Measurements from ENCODE around the gene TTC21A. TPM values are rescaled to one million over a fixed set of nuclear protein-coding genes. Genes with fewer than 3 reads are reported as not detected.
A peak's percentile ranks its signal among the peaks of the same experiment; 100 is the strongest.

Gene TTC21A
- total RNA-seq, 1 donor from 2014 or later, result 3.9 TPM

- Histone ChIP-seq H3K9ac (ENCODE audit: low read length) (peak overlapping the region; percentile 99), H2AFZ (ENCODE audit: low read depth, low read length) (no peak overlapping the region), H3K27me3 (ENCODE audit: insufficient read depth, low read length) (no peaks in the 10 kb centered on the region), H3K9me3 (ENCODE audit: insufficient read depth, low read depth, low read length) (no peaks in the 10 kb centered on the region), H3K4me2 (ENCODE audit: low read length) (peak overlapping the region; percentile 98), H3K27ac (ENCODE audit: low read depth, low read length) (peak overlapping the region; percentile 100), H4K20me1 (ENCODE audit: insufficient read depth, low read length) (peaks cover 71% of the 10 kb centered on the region), H3K79me2 (ENCODE audit: insufficient read depth, low read length) (peaks cover 80% of the 10 kb centered on the region), H3K4me3 (ENCODE audit: insufficient read depth, low read depth, low read length) (peak overlapping the region; percentile 89), H3K4me1 (ENCODE audit: insufficient read depth, low read length) (peaks cover 70% of the 10 kb centered on the region), H3K36me3 (ENCODE audit: insufficient read depth, low read length) (peaks cover 12% of the 10 kb centered on the region)
- no peak for DNase-seq (ENCODE audit: low read depth)
- FAIRE-seq, result no peak
- no peaks in the 10 kb centered on the region for H3K27me3 Mint-ChIP-seq (ENCODE audit: low read depth, unreplicated experiment)
- H3K4me1 Mint-ChIP-seq (ENCODE audit: low read depth, unreplicated experiment), result peaks cover 61% of the 10 kb centered on the region
- H3K9me3 Mint-ChIP-seq (ENCODE audit: unreplicated experiment), result no peaks in the 10 kb centered on the region
- TF ChIP-seq, protein P1, sequence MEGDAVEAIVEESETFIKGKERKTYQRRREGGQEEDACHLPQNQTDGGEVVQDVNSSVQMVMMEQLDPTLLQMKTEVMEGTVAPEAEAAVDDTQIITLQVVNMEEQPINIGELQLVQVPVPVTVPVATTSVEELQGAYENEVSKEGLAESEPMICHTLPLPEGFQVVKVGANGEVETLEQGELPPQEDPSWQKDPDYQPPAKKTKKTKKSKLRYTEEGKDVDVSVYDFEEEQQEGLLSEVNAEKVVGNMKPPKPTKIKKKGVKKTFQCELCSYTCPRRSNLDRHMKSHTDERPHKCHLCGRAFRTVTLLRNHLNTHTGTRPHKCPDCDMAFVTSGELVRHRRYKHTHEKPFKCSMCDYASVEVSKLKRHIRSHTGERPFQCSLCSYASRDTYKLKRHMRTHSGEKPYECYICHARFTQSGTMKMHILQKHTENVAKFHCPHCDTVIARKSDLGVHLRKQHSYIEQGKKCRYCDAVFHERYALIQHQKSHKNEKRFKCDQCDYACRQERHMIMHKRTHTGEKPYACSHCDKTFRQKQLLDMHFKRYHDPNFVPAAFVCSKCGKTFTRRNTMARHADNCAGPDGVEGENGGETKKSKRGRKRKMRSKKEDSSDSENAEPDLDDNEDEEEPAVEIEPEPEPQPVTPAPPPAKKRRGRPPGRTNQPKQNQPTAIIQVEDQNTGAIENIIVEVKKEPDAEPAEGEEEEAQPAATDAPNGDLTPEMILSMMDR (IDR thresholded peaks at IDR 0.05; ENCODE audit: insufficient read depth, low read depth, low read length), result no peak
- TF ChIP-seq EZH2 (IDR thresholded peaks at IDR 0.05; ENCODE audit: insufficient read depth, low read length), result no peak
- H3K27ac Mint-ChIP-seq (ENCODE audit: unreplicated experiment), result peak overlapping the region; percentile 98
- peak overlapping the region; percentile 94 for H3K4me3 Mint-ChIP-seq (ENCODE audit: unreplicated experiment)
- peaks cover 18% of the 10 kb centered on the region for H3K36me3 Mint-ChIP-seq (ENCODE audit: low read depth, unreplicated experiment)
Observed at GRCh38 chr3:39150148-39150802, 42.8 kb downstream of the TTC21A start.

DNA sequence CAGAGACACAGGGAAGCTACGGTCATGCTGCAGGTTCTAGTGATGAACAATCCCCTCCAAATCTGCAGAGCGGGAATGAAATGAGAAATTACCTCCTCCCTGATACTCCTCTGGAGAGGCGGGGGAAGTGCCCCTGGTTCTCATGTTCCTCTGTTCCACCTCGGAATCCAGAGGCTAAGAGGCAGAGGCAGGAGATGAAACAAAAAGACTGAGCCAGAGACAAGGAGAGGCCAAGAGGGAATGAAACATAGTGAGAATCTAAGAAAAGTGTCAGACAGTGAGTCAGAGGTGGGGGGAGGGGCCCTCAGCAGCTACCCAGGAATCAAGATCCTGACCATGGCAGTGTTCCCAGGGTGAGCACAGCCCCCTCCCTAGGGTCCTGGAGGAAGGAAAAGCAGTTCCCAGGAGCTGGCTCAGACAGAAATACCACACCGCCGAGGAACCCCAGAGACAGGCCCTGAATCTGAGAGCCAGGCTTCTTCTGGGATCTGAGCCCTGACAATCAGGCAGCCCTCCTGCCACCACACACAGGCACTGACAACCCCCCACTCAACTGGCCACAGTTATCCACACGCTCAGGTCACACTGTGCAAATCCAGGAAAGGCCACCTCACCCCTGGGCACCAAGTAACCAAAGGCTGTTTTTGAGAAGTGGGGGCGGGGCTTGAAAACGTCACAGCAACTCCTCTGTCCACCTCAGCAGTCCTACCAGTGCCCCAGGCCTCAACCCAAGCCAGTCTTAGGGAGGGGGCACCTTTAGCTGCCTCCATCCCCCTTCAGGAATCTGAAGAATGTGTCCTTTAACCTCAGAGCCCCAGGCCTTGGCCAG, 43.5 kb downstream of the TTC21A start:
- H3K79me2 ChIP-seq (ENCODE audit: insufficient read depth, low read length), result peaks cover 73% of the 10 kb centered on the region
- Mint-ChIP-seq H3K27ac (ENCODE audit: unreplicated experiment) (peak overlapping the region; percentile 98), H3K9me3 (ENCODE audit: unreplicated experiment) (peaks cover 3% of the 10 kb centered on the region), H3K4me3 (ENCODE audit: unreplicated experiment) (peak overlapping the region; percentile 94), H3K4me1 (ENCODE audit: low read depth, unreplicated experiment) (peaks cover 56% of the 10 kb centered on the region), H3K27me3 (ENCODE audit: low read depth, unreplicated experiment) (no peaks in the 10 kb centered on the region), H3K36me3 (ENCODE audit: low read depth, unreplicated experiment) (peaks cover 15% of the 10 kb centered on the region)
- no peaks in the 10 kb centered on the region for H3K9me3 ChIP-seq (ENCODE audit: insufficient read depth, low read depth, low read length)
- peak overlapping the region; percentile 99 for H3K9ac ChIP-seq (ENCODE audit: low read length)
- H3K4me3 ChIP-seq (ENCODE audit: insufficient read depth, low read depth, low read length), result peak overlapping the region; percentile 89
- TF ChIP-seq, protein P1 (IDR thresholded peaks at IDR 0.05; ENCODE audit: insufficient read depth, low read depth, low read length), result no peak
- TF ChIP-seq EZH2 (IDR thresholded peaks at IDR 0.05; ENCODE audit: insufficient read depth, low read length), result no peak
- H3K4me1 ChIP-seq (ENCODE audit: insufficient read depth, low read length), result peaks cover 66% of the 10 kb centered on the region
- peak overlapping the region; percentile 98 for H3K4me2 ChIP-seq (ENCODE audit: low read length)
- peaks cover 63% of the 10 kb centered on the region for H4K20me1 ChIP-seq (ENCODE audit: insufficient read depth, low read length)
- no peaks in the 10 kb centered on the region for H3K27me3 ChIP-seq (ENCODE audit: insufficient read depth, low read length)
- H3K36me3 ChIP-seq (ENCODE audit: insufficient read depth, low read length), result peaks cover 5% of the 10 kb centered on the region
- peak overlapping the region; percentile 100 for H3K27ac ChIP-seq (ENCODE audit: low read depth, low read length)
- peak; percentile 97 for DNase-seq (ENCODE audit: low read depth)
- no peak overlapping the region for H2AFZ ChIP-seq (ENCODE audit: low read depth, low read length)
- FAIRE-seq, result no peak

Data from astrocyte (in vitro differentiated cells and primary cell).